ENCODE results near the gene SCG5.

SCG5 gene

DNA sequence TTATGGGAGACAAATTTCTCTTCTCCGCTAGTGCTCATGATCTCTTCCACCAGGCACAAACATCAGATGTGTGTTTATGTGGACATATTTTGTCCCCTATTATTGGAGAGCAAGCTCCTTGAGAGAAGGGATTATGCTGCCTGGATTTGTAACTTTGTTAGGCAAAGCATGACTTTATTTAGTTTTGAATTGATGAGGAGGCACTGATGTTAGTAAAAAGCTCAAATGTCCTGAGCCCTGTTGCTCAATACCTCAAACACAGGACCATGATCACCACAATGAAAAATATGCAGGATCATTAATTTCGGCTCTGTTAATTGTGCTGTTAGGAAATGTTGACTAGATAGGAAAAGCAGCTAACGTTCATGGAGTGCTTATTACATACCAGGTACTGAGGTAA is 29.1 kb downstream of the SCG5 start:
- TF ChIP-seq ISL1 (CRISPR knock-in tag; IDR thresholded peaks at IDR 0.05) (no peak), POU6F1 (CRISPR knock-in tag; IDR thresholded peaks at IDR 0.05; ENCODE audit: borderline replicate concordance, low read depth) (no peak), TOX (CRISPR knock-in tag; IDR thresholded peaks at IDR 0.05; ENCODE audit: borderline replicate concordance) (no peak), ZNF565 (CRISPR knock-in tag; conservative IDR thresholded peaks at IDR 0.05; ENCODE audit: low read depth) (no peak), ZFP3 (CRISPR knock-in tag; IDR thresholded peaks at IDR 0.05) (no peak), ZC3H10 (CRISPR knock-in tag; IDR thresholded peaks at IDR 0.05) (no peak), GLIS3 (CRISPR knock-in tag; IDR thresholded peaks at IDR 0.05) (no peak), ZNF70 (CRISPR knock-in tag; IDR thresholded peaks at IDR 0.05) (no peak)
- TF ChIP-seq, protein P1, sequence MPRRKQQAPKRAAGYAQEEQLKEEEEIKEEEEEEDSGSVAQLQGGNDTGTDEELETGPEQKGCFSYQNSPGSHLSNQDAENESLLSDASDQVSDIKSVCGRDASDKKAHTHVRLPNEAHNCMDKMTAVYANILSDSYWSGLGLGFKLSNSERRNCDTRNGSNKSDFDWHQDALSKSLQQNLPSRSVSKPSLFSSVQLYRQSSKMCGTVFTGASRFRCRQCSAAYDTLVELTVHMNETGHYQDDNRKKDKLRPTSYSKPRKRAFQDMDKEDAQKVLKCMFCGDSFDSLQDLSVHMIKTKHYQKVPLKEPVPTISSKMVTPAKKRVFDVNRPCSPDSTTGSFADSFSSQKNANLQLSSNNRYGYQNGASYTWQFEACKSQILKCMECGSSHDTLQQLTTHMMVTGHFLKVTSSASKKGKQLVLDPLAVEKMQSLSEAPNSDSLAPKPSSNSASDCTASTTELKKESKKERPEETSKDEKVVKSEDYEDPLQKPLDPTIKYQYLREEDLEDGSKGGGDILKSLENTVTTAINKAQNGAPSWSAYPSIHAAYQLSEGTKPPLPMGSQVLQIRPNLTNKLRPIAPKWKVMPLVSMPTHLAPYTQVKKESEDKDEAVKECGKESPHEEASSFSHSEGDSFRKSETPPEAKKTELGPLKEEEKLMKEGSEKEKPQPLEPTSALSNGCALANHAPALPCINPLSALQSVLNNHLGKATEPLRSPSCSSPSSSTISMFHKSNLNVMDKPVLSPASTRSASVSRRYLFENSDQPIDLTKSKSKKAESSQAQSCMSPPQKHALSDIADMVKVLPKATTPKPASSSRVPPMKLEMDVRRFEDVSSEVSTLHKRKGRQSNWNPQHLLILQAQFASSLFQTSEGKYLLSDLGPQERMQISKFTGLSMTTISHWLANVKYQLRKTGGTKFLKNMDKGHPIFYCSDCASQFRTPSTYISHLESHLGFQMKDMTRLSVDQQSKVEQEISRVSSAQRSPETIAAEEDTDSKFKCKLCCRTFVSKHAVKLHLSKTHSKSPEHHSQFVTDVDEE (CRISPR knock-in tag; IDR thresholded peaks at IDR 0.05): no peak
- no peak for ATAC-seq

DNA sequence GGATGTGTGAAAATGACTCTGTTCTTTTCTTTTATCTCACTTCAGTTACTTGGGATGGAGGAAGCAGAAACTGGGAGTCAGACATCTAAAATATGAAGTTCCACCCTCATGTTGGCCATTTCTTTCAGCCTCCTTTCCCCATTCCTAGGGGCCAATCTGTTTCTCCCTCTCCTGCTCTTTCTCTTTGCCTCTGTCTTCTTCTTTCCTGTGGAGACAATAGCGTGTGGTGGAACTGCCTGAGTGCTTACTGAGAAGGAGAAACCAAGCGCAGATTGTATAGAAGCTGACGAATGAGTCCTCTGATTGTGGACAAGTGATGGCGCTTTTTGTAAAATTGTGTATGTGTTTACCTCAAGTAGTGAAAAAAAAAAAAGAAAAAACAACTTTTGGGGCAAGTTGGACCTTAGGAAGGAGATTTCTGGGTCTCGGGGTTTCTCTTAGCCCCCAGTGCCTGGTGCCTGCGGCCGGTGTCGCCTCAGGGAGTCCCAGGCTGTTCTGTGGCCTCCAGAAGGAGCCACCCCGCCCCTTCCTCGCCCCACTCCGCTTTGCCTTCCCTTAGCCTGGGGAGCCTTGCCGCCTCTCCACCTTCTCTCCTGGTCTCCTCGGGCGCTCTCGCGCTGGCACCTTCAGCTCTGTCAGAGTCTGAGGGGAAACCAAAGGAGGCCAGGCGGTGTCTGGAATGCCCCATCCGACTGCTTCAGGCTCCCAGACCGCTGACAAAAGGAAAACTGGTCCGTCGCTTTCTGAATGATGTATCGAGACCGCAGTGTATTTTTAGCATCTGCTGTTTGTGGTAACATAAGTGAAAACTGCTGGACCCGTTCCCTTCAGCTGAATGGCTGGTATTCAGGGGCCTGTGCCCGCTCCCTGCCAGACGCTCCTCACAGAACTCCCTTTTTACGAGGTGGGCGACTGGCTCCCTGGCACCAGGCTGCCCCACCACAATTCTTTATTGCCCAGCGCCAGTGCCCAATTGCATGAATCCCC is 30.1 kb downstream of the SCG5 start:
- no peak for TF ChIP-seq CSDC2 (CRISPR knock-in tag; IDR thresholded peaks at IDR 0.05)
- no peak for TF ChIP-seq ZC3H10 (CRISPR knock-in tag; IDR thresholded peaks at IDR 0.05)
- TF ChIP-seq CREB5 (CRISPR knock-in tag; IDR thresholded peaks at IDR 0.05; ENCODE audit: low read depth): no peak
- no peak for TF ChIP-seq ZNF70 (CRISPR knock-in tag; IDR thresholded peaks at IDR 0.05)
- no peak for TF ChIP-seq POU6F1 (CRISPR knock-in tag; IDR thresholded peaks at IDR 0.05; ENCODE audit: borderline replicate concordance, low read depth)
- TF ChIP-seq BACH2 (CRISPR knock-in tag; IDR thresholded peaks at IDR 0.05; ENCODE audit: borderline replicate concordance): no peak
- TF ChIP-seq ZFP3 (CRISPR knock-in tag; IDR thresholded peaks at IDR 0.05): no peak
- no peak for TF ChIP-seq TCF4 (CRISPR knock-in tag; IDR thresholded peaks at IDR 0.05; ENCODE audit: borderline replicate concordance)
- no peak for TF ChIP-seq ARNTL (CRISPR knock-in tag; IDR thresholded peaks at IDR 0.05; ENCODE audit: borderline replicate concordance, low read depth)
- TF ChIP-seq CSRNP3 (CRISPR knock-in tag; IDR thresholded peaks at IDR 0.05): no peak
- TF ChIP-seq ESRRG (CRISPR knock-in tag; IDR thresholded peaks at IDR 0.05): no peak
- no peak for TF ChIP-seq ZFP30 (CRISPR knock-in tag; IDR thresholded peaks at IDR 0.05)
- TF ChIP-seq ZNF8 (CRISPR knock-in tag; IDR thresholded peaks at IDR 0.05): no peak
- TF ChIP-seq ZNF565 (CRISPR knock-in tag; conservative IDR thresholded peaks at IDR 0.05; ENCODE audit: low read depth): no peak
- TF ChIP-seq OSR1 (CRISPR knock-in tag; IDR thresholded peaks at IDR 0.05): no peak
- ATAC-seq: no peak

- no peak for ATAC-seq
- no peak for TF ChIP-seq ISL1 (CRISPR knock-in tag; IDR thresholded peaks at IDR 0.05)
- no peak for TF ChIP-seq TOX (CRISPR knock-in tag; IDR thresholded peaks at IDR 0.05; ENCODE audit: borderline replicate concordance)
- no peak for TF ChIP-seq ZNF565 (CRISPR knock-in tag; conservative IDR thresholded peaks at IDR 0.05; ENCODE audit: low read depth)
- TF ChIP-seq ESRRG (CRISPR knock-in tag; IDR thresholded peaks at IDR 0.05): no peak
- no peak for TF ChIP-seq SNAI2 (CRISPR knock-in tag; IDR thresholded peaks at IDR 0.05)
- TF ChIP-seq PPARA (CRISPR knock-in tag; IDR thresholded peaks at IDR 0.05; ENCODE audit: borderline replicate concordance): no peak
- TF ChIP-seq, protein P1 (CRISPR knock-in tag; IDR thresholded peaks at IDR 0.05): no peak
- TF ChIP-seq OSR1 (CRISPR knock-in tag; IDR thresholded peaks at IDR 0.05): no peak
- TF ChIP-seq ZFP3 (CRISPR knock-in tag; IDR thresholded peaks at IDR 0.05): no peak
Observed at GRCh38 chr15:32674681-32675080, 33.2 kb downstream of the SCG5 start.

All from SK-N-SH treated with all-trans-retinoic acid at 6 μM for 48 hours (cell line).